NCI-H82 treated with DMSO at 0.1 percent for 48 hours (cell line): ENCODE results near the gene C3orf70.
"Not testable (repeated sequence)": the region's sequence is repeated elsewhere in the genome, so short reads cannot be mapped to it uniquely, and the experiment has no call there.

ENCODE experiments used
- DNase-seq: peaks from one replicate; lab custom pipeline; 2025; ENCODE audit not compliant: unreplicated experiment; lab: John Stamatoyannopoulos, UW

C3orf70 gene

DNA sequence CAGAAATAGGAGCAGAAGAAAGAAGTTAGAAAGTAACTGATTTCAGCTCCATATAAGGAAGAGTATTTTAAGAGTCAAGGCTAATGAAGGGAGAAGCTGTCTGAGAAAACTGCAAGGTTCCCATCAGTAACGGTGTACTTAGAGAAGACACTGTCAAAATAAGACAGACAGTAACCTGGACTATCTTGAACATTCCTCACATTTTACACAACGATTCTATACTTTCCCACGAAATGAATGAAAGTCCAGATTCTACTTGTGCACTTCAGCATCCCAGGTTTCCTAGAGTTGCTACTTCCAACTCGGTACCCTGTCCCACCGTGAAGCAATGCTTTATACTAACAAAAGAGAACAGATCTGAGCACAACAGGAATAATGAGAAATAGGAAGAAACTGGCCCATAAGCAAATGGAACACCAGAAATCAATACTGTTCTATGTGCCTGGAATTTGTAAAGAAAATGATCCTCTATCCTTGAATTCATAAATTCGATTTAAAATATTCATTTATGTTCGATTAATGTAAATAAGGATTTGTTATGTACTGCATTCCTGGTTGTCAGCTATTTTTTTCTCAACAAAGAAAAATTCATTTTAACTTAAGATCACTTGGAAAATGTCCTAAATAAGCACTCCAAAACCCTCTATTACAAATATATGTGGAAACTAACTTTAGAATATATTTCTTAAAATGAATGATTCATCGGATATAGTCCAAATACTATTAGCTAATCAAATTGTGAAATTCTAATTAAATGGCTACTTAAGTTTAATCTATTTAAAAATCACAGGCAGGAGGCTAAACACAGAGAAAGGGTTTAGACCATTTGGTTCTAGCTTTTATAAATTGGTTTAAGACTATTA lies 1.5 kb downstream of the C3orf70 start:
- peak; percentile 13 for DNase-seq

DNA sequence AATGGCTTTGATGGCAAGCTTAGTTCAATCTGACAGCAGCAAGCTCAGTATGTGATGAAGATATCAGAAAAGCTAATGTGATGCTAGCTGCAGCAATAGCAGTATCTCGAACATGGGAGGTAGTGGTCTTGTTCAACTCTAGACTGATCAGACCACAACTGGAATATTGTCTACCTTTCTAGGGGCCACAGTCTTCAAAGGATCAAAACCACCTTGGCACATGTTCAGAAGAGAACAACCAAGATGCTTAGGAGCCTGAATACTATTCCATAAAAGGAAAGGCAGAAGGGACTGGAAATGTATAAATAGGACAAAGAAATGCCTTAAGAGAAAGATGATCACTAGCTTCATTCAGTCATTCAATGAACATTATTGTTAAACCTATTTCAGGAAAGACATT lies 2.3 kb downstream of the C3orf70 start:
- no peak for DNase-seq

DNA sequence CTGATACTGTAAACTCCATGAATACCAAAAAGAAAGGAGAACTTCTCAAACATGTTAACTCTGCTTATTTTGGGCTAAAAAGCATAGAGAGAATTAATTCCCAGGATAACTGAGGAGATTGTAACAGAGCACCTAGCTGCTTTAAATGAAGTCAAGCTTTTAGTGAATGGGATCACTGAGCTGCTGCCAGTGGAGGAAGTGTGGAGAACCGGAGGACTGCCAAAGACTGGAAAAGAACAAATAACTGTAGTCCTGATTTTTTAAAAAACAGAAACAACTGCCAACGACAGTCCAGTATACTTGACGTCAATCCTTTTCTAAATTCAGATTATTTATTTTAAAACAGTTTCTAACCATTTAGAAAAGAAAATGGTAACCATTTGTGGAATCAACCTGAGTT lies 3.3 kb downstream of the C3orf70 start:
- no peak for DNase-seq

DNA sequence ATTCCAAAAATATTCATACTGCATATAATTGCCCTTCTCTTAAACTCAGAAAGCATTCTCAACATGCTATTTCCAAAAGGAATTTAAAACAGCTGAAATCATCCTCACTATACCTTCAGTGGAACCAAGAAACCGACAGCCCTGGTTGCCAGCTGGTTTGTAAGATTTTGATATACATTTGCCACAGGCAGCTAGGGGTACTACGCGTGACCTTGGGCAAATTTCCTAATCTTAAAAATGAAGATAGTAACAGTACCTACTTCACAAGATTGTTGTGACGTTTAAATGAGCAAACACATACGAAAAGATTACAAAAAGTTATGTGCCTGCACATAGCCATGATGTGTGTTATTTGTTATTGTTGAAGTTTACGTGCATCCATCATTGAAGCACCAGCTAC lies 7.3 kb downstream of the C3orf70 start:
- no peak for DNase-seq

DNA sequence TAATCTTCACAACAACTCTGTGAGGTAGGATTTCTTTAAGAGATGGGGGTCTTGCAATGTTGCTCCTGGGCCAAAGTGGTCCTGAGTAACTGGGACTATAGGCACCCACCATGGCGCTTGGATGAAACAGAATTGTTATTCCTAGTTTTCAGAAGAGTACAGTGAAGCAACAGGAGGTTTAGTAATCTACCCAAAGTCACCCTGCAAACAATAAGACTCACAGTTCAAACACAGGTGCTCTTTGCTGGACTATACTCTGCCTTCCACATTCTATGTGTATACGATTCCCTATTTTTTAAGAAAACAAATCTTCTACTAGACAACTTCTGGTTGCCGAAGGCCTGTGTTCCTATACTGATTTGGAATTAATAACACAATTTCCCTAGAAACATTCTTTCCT lies 8.1 kb downstream of the C3orf70 start:
- DNase-seq: no peak

DNA sequence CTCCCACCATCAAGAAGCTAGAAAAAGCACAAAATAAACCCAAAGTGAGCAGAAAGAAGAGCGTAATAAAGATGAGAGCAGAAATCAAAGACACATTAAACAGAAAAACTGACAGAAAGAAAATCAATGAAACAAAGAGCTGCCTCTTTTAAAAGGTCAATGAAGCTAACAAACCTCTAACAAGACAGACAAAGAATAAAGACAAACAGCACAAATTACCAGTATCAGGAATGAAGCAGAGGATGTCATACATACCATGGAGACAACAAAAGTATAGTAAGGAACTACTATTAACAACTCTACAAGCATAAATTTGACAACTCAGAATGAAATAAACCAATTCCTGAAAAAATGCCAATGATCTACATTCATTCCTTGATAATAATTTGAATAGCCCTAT lies 15.0 kb downstream of the C3orf70 start:
- no peak for DNase-seq

DNA sequence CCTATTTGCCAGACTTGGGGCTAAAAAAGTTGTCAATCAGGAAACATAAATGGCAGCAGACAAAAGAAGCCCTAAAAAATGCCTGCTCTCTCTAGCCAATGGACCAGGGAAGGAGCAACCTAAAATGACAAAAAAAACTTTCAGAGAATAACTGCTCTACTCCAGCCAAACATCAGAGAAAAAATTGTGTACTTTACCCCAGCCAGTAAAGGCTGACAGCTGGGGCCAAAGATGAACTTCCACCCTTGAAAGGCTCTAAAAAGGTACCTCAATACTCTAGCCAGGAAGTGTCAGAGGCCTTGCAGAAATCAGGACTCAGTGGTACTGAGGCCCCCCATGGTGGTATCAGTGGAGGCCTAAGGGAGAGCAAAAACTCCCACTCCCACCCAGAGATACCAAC lies 18.4 kb downstream of the C3orf70 start:
- DNase-seq: no peak

DNA sequence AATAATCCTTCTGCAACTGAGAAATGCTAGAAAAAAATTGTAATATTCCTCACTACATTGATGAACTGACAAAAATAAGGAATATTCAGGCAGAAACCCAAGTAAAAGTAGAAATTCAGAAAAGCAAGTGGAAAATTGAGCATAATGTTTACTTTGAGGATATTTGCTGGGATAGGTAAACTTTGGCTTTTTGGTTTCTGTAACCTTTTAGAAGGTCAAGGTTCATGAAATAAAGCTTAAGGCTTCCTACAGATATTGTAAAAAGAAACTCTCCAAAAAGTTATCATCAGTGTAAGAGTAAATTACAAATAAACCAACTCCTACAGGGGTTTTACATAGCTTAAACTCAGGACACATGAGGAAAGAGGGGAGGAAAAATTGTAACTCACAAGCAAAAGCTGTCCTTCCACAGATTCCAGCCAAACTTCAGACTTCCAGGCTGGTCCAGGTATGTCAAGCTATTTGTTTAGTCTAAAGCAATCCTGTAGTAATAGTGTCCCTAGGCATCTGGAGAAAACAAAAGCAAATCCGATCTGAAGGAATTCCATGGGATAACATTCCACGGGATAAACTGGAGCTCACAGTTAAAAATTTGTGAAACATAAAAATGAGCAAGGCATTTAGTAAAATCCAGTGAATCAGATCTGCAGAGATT lies 21.1 kb downstream of the C3orf70 start:
- DNase-seq: no peak

DNA sequence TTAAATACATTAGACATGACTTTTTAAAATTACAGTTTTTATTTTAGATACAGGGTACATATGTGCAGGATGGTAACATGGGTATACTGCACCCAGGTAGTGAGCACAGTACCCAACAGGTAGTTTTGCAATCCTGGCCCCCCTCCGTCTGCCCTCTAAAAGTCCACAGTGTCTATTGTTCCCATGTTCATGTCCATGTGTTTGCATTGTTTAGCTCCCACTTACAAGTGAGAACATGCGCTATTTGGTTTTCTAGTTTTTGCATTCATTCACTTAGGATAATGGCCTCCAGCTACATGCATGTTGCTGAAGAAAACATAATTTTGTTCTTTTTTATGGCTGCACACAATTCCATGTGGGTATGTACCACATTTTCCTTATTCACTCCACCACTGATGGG lies 23.8 kb downstream of the C3orf70 start:
- no peak for DNase-seq

DNA sequence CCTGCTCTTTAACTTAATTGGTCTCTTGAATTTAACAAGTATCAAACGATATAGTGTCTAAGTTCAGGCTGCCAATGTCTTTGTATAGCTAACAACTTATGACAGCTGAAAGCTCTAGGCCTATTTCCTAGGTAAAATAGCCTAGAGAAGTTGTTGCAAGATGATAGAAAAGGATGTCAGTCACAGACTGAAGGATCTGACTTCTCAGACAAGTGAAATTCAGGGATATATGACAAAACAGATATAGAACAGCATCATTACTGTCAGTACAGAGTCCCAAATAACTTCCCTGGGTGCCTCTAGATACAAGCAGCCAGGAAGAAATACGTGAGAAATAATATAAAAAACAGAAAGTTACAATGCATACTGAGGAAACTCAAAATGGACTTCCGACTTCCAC lies 26.7 kb downstream of the C3orf70 start:
- DNase-seq: no peak

DNA sequence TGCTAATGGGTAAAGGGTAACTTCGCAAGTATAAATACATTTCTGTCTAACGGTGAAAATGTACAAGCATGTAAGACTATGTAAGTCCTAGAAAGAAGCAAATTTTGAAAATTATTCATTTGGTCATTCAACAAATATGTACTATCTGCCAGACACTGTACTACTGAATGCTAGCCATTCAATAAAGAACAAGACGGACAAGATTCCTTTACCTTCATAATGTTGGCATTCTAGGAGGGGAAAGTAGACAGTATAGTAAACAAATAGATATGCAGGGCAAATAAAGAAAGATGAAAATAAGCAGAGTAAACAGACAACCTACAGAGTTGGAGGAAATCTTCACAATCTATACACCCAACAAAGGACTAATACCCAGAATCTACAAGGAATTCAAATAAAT lies 32.7 kb downstream of the C3orf70 start:
- DNase-seq: no peak

DNA sequence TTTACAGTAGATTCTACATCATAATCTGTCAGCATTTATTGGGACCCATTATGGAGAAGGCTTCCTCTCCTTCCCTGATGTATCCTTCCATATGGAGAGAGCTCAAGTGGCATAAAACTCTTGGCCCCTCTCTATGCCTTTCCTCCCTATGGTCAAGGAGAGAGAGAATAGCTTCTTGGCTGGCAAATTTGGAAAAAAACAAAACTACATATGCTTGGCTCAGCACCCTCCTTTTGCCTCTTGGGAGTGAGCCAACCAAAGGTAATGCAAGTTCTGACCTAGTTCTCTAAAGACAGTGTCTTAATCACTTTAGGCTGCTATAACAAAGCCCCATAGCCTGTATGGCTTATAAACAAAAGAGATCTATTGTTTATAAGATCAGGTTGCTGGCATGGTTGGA lies 37.5 kb downstream of the C3orf70 start:
- no peak for DNase-seq

DNA sequence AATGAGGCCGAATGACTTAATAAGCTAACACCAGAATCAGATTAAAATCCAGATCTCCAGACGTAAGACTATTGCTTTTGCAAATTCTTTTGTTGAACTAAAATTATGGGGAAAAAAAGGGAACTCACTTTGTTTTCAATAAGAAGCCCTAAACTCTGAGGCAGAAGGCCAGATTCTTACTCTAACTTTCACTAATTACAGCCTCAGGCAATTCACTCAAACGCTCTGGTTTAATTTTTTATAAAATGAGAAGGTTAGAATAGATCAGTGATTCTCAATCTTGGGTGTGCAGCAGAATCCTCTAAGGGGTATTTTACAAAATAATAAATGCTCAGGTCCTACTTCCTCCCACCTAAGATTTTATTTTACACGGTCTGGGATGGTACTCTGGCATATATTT lies 38.1 kb downstream of the C3orf70 start:
- no peak for DNase-seq

DNA sequence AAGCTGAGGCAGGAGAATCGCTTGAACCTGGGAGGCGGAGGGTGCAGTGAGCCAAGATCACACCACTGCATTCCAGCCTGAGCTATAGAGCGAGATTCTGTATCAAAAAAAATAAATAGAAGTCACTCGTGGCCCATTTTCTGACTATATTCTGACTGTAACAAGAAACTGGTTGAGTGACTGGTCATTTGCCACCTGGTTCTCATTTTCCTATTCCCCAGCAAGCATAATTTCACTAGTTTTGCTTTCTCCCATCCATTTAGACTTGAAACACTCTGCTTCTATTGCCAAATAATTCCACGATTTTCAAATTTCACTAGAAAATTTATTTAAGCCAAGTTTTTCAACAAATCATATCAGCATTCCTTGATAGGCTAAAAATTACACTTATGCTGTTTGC lies 40.7 kb downstream of the C3orf70 start:
- DNase-seq: no peak

DNA sequence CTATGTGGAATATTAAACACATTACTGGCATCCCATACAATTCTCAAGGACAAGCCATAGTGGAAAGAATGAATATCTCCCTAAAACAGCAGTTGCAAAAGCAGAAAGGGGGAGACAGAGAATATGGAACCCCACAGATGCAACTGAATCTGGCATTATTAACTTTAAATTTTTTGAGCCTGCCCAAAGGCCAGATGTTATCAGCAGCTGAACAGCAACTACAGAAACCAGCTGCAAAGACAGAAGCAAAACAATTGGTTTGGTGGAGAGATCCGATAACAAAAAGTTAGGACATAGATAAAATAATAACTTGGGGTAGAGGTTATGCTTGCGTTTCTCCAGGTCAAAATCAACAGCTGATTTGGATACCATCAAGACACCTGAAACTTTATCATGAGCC lies 43.8 kb downstream of the C3orf70 start:
- DNase-seq: not testable (repeated sequence)

DNA sequence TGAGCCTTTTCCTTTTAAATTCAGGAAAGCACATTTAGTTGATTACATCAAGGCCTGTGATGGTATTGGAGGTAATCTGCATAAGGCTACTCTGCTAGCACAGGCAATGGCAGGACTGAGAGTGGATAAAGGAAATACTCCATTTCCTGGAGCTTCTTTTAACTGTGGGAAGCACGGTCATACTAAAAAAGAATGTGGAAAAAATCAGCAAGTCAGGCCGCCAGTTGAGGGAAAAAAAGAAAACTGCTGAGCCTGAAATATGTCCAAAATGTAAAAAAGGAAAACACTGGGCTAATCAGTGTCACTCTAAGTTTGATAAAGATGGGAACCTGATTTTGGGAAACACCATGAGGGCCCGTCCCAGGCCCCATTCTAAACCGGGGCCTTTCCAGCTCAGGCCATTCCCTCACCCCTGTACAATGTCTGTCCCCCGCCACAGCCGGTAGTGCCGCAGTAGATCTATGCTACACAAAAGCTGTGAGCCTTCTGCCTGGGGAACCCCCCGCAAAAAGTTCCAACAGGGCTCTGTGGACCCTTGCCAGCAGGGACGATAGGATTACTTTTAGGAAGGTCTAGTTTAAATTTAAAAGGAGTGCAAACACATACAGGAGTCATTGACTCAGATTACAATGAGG lies 46.5 kb downstream of the C3orf70 start:
- DNase-seq: not testable (repeated sequence)

DNA sequence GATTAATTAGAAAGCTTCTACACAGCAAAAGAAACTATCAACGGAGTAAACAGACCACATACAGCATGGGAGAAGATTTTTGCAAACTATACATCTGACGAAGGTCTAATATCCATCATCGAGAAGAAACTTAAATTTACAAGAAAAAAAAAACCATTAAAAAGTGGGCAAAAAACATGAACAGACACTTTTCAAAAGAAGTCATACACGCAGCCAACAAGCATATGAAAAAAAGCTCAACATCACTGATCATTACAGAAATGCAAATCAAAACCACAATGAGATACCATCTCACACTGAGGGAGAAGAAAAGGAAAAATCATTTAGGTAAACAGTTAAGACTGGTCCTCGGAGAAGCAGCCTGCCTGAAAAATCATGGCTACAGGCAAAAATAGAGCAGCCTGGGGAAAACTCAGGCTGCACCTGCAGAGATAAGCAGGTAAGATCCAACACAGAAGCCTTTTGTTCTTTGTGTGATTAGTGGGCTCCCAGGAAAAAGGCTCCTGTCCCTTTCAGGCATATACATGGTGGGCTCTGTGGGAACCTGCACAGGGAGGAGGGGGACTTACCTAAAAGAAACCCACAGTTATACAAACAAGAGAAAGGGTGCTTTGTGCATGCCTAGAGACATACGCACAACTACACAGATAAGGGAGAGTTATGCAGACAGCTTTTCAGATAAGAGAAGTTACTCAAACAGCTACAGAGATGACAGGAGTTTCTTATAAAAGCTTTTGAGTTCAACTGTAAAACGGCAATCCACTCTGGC lies 49.3 kb downstream of the C3orf70 start:
- DNase-seq: no peak

DNA sequence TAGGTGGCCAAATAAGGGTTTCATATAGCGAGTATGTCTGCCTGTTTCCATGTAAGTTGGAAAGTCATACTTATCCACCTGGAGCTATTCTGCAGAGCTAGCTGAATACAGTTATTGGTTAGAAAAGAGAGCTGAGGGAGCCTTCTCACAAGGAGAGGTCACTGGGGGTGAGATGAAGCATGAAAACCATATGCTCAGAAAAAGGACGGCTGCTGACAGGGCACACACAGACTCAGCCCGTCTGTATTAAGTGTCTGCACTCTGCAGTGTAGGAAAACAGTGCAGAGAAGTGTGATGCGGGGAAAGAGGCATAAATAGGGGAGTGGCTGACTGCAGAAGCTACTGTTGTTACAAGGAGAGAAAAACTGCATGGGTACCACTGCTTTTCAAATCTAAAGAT lies 58.2 kb downstream of the C3orf70 start:
- no peak for DNase-seq

DNA sequence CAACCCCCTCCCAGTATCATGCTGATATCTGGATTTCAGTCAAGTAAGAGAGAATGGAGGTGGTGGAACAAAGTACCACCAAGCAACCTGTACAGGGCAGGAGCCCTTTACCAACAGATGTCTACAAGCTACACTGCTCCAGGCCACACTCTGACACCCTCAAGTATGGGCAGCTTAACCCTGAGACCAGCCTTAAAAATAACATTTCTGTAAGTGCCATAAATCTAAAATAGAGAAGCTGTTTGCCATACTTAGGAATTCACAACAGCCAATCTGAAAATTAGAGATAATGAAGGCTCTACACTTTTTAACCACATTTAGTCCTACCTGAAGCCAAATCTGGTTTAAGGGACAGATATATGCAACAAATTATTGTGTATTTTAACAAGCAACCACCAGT lies 59.7 kb downstream of the C3orf70 start:
- no peak for DNase-seq

DNA sequence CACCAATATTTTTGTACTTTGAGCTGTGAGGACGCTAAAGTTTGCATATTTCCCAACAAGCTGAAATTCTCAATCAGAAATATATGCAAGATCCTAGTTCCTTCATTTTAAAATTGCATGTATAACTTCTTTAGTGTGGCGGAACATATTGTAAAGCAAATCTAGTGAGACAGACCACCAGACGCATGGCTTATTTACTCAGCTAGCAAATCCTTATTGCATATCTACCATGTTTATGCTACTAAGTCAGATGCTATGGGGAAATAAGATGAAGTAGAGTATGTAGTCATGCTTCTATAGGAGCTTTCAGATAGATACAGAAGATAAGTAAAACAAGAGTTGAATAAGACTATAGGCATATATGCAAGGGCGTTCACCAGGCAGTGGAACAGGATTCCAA lies 62.0 kb downstream of the C3orf70 start:
- no peak for DNase-seq

DNA sequence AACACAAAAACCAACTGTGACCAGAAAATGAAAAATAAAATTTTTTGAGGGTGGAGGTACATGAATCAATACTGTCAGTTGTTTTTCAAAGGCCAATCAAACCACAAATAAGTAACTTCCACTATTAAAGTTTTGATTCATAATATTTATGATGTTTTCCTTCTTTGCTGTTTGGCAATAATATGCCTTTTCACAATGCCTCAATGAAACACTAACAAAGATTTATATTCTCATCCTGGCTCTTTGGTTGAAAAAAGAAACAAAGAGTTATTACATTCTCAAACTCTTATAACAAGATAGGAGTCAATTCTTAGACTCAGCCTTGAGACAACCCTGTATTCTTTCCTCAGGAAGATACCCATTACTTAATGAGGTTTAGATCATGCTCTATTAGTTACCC lies 63.1 kb downstream of the C3orf70 start:
- no peak for DNase-seq

DNA sequence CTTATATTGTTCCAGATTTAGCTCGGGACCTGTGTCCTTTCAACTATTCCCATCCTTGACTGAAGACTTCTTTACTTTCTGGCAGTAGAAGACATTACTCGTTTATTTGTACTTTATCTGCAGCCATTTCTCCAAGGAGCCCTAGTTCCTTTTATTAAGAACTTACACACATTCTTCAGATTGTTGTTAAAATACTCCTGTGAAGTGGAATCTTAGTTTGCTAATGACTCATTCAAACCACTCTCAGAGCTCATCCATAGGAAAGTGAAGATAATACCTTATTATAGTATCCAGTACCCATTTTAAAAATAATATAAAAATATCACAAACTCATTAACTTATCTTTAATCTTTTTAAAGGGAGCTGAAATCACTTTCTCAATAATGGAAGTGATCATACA lies 63.5 kb downstream of the C3orf70 start:
- DNase-seq: no peak
